PC-9 (cell line): ENCODE data around the gene ABHD1.

Experiments used
- EZH2 ChIP-seq: fragments of 200-600 bp; sonication (generic); IDR thresholded peaks from 2 replicates; pipeline ENCODE4 v1.8.0; 2017; ENCODE audit warnings: antibody characterized with exemption, low read depth
- TF ChIP-seq, protein P1 (sequence below): fragments of 200-600 bp; sonication (generic); conservative IDR thresholded peaks from 2 replicates; pipeline ENCODE4 v1.6.1; 2017; ENCODE audit warnings: mixed run types, antibody characterized with exemption, mild to moderate bottlenecking, moderate library complexity

DNA sequence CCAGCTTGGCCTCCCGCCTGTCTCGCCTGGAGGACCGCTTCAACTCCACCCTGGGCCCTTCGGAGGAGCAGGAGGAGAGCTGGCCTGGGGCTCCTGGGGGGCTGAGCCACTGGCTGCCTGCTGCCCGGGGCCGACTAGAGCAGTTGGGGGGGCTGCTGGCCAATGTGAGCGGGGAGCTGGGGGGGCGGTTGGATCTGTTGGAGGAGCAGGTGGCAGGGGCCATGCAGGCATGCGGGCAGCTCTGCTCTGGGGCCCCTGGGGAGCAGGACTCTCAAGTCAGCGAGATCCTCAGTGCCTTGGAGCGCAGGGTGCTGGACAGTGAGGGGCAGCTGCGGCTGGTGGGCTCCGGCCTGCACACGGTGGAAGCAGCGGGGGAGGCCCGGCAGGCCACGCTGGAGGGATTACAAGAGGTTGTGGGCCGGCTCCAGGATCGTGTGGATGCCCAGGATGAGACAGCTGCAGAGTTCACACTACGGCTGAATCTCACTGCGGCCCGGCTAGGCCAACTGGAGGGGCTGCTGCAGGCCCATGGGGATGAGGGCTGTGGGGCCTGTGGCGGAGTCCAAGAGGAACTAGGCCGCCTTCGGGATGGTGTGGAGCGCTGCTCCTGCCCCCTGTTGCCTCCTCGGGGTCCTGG, 40.7 kb upstream of the ABHD1 start:
- TF ChIP-seq EZH2 = no peak
- TF ChIP-seq, protein P1, sequence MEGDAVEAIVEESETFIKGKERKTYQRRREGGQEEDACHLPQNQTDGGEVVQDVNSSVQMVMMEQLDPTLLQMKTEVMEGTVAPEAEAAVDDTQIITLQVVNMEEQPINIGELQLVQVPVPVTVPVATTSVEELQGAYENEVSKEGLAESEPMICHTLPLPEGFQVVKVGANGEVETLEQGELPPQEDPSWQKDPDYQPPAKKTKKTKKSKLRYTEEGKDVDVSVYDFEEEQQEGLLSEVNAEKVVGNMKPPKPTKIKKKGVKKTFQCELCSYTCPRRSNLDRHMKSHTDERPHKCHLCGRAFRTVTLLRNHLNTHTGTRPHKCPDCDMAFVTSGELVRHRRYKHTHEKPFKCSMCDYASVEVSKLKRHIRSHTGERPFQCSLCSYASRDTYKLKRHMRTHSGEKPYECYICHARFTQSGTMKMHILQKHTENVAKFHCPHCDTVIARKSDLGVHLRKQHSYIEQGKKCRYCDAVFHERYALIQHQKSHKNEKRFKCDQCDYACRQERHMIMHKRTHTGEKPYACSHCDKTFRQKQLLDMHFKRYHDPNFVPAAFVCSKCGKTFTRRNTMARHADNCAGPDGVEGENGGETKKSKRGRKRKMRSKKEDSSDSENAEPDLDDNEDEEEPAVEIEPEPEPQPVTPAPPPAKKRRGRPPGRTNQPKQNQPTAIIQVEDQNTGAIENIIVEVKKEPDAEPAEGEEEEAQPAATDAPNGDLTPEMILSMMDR = no peak
